Astrocyte (in vitro differentiated cells and primary cell): ENCODE data around the gene PTPRO. TPM values are rescaled to one million over a fixed set of nuclear protein-coding genes. Genes with fewer than 3 reads are reported as not detected.

Experiments used
- DNase-seq: peaks from one replicate; pipeline ENCODE4 v3.0.0-alpha.2; 2010; ENCODE audit warnings: low read depth
- FAIRE-seq: peaks from 2 replicates; lab custom pipeline; 2011; peaks lifted over from hg19 to GRCh38; lab: Jason Lieb, UNC
- H2AFZ ChIP-seq: 2 replicates; pipeline ENCODE4 v1.6.0; 2012; ENCODE audit warnings: low read depth, low read length, inconsistent platforms
- H3K27ac ChIP-seq: 2 replicates; pipeline ENCODE4 v1.5.1; 2011; ENCODE audit warnings: low read depth, low read length, inconsistent platforms
- H3K27me3 ChIP-seq: 2 replicates; pipeline ENCODE4 v1.6.0; 2011; ENCODE audit warnings: low read length, inconsistent platforms; ENCODE audit not compliant: insufficient read depth
- H3K36me3 ChIP-seq: 2 replicates; pipeline ENCODE4 v1.5.1; 2011; ENCODE audit warnings: low read length, inconsistent platforms; ENCODE audit not compliant: insufficient read depth
- H3K4me1 ChIP-seq: 2 replicates; pipeline ENCODE4 v1.5.1; 2011; ENCODE audit warnings: low read length, inconsistent platforms; ENCODE audit not compliant: insufficient read depth
- H3K4me2 ChIP-seq: 2 replicates; pipeline ENCODE4 v1.6.0; 2012; ENCODE audit warnings: low read length, inconsistent platforms
- H3K4me3 ChIP-seq: 2 replicates; pipeline ENCODE4 v1.5.1; 2011; ENCODE audit warnings: low read depth, mild to moderate bottlenecking, low read length, inconsistent platforms; ENCODE audit not compliant: insufficient read depth
- H3K79me2 ChIP-seq: 2 replicates; pipeline ENCODE4 v1.6.0; 2012; ENCODE audit warnings: mild to moderate bottlenecking, low read length, inconsistent platforms; ENCODE audit not compliant: insufficient read depth
- H3K9ac ChIP-seq: 2 replicates; pipeline ENCODE4 v1.6.0; 2012; ENCODE audit warnings: mild to moderate bottlenecking, low read length, inconsistent platforms
- H3K9me3 ChIP-seq: 2 replicates; pipeline ENCODE4 v1.5.1; 2012; ENCODE audit warnings: low read depth, mild to moderate bottlenecking, low read length, inconsistent platforms; ENCODE audit not compliant: insufficient read depth
- H4K20me1 ChIP-seq: 2 replicates; pipeline ENCODE4 v1.6.0; 2012; ENCODE audit warnings: low read length, inconsistent platforms; ENCODE audit not compliant: insufficient read depth
- H3K27ac Mint-ChIP-seq: one replicate; pipeline ENCODE4 v1.8.0; 2021; ENCODE audit warnings: mild to moderate bottlenecking, mixed read lengths; ENCODE audit not compliant: unreplicated experiment
- H3K27me3 Mint-ChIP-seq: one replicate; pipeline ENCODE4 v1.8.0; 2021; ENCODE audit warnings: low read depth, mixed read lengths; ENCODE audit not compliant: unreplicated experiment
- H3K36me3 Mint-ChIP-seq: one replicate; pipeline ENCODE4 v1.8.0; 2021; ENCODE audit warnings: low read depth, mixed read lengths; ENCODE audit not compliant: unreplicated experiment
- H3K4me1 Mint-ChIP-seq: one replicate; pipeline ENCODE4 v1.8.0; 2021; ENCODE audit warnings: low read depth, mixed read lengths; ENCODE audit not compliant: unreplicated experiment
- H3K4me3 Mint-ChIP-seq: one replicate; pipeline ENCODE4 v1.8.0; 2021; ENCODE audit warnings: mild to moderate bottlenecking, moderate library complexity, mixed read lengths; ENCODE audit not compliant: unreplicated experiment
- H3K9me3 Mint-ChIP-seq: one replicate; pipeline ENCODE4 v1.8.0; 2021; ENCODE audit warnings: mild to moderate bottlenecking, mixed read lengths; ENCODE audit not compliant: unreplicated experiment
- CTCF ChIP-seq: IDR thresholded peaks from 2 replicates; pipeline ENCODE4 v1.5.1; 2011; ENCODE audit warnings: low read depth, mild to moderate bottlenecking, inconsistent platforms, low read length, moderate library complexity; ENCODE audit not compliant: insufficient read depth
- EZH2 ChIP-seq: IDR thresholded peaks from 2 replicates; pipeline ENCODE4 v1.6.1; 2012; ENCODE audit warnings: mild to moderate bottlenecking, low read length, inconsistent platforms; ENCODE audit not compliant: insufficient read depth
- total RNA-seq: library from RNA; stranded (reverse); gene quantifications from 2 replicates; pipeline ENCODE4 v1.2.1, GENCODE V29; 2021

PTPRO gene
- total RNA-seq, 1 donor from 2014 or later, result 0.39 TPM

GRCh38 chr12:15527201-15528080 is 205.1 kb downstream of the PTPRO start:
- H3K9ac ChIP-seq, result no peak overlapping the region
- H3K36me3 ChIP-seq, result no peaks in the 10 kb centered on the region

GRCh38 chr12:15528666-15529065 is 206.4 kb downstream of the PTPRO start:
- H3K4me3 Mint-ChIP-seq, result no peak overlapping the region
- H4K20me1 ChIP-seq, result no peaks in the 10 kb centered on the region

More at GRCh38 chr12:15527201-15528080, 205.1 kb downstream of the PTPRO start:
- Mint-ChIP-seq H3K36me3 (no peaks in the 10 kb centered on the region), H3K4me1 (no peaks in the 10 kb centered on the region), H3K4me3 (no peak overlapping the region), H3K27ac (no peak overlapping the region), H3K9me3 (peaks cover 2% of the 10 kb centered on the region), H3K27me3 (no peaks in the 10 kb centered on the region)
- peaks cover 8% of the 10 kb centered on the region for H3K27me3 ChIP-seq
- DNase-seq (no peak), FAIRE-seq (no peak)
- no peak overlapping the region for H3K4me2 ChIP-seq
- no peaks in the 10 kb centered on the region for H4K20me1 ChIP-seq
- H3K4me1 ChIP-seq, result peaks cover 2% of the 10 kb centered on the region
- H3K27ac ChIP-seq, result no peak overlapping the region
- H2AFZ ChIP-seq, result no peak overlapping the region
- no peaks in the 10 kb centered on the region for H3K9me3 ChIP-seq
- H3K79me2 ChIP-seq, result no peaks in the 10 kb centered on the region
- TF ChIP-seq EZH2, result no peak
- peak; percentile 13 for TF ChIP-seq CTCF
- H3K4me3 ChIP-seq, result no peak overlapping the region

More at GRCh38 chr12:15528666-15529065, 206.4 kb downstream of the PTPRO start:
- Histone ChIP-seq H3K27ac (no peak overlapping the region), H3K4me3 (no peak overlapping the region), H3K4me2 (no peak overlapping the region), H3K9ac (no peak overlapping the region), H3K4me1 (peaks cover 2% of the 10 kb centered on the region), H2AFZ (no peak overlapping the region), H3K27me3 (peaks cover 8% of the 10 kb centered on the region), H3K79me2 (no peaks in the 10 kb centered on the region), H3K36me3 (no peaks in the 10 kb centered on the region), H3K9me3 (no peaks in the 10 kb centered on the region)
- no peak for FAIRE-seq
- DNase-seq, result no peak
- no peaks in the 10 kb centered on the region for H3K36me3 Mint-ChIP-seq
- no peak for TF ChIP-seq CTCF
- no peak for TF ChIP-seq EZH2
- H3K27ac Mint-ChIP-seq, result no peak overlapping the region
- H3K27me3 Mint-ChIP-seq, result no peaks in the 10 kb centered on the region
- peaks cover 2% of the 10 kb centered on the region for H3K9me3 Mint-ChIP-seq
- H3K4me1 Mint-ChIP-seq, result no peaks in the 10 kb centered on the region
